HepG2 (cell line): Measurements from ENCODE around the gene BCL2L2. TPM values are rescaled to one million over a fixed set of nuclear protein-coding genes. Genes with fewer than 3 reads are reported as not detected.

Source experiments
- ATRX ChIP-seq: sonication (generic); formaldehyde crosslinking; IDR thresholded peaks from 2 replicates; pipeline ENCODE4 v1.4.0; 2020; ENCODE audit warnings: missing genetic modification reagents, borderline replicate concordance
- ETS1 ChIP-seq: sonication (generic); formaldehyde crosslinking; IDR thresholded peaks from 2 replicates; pipeline ENCODE4 v1.4.0; 2020; ENCODE audit warnings: missing genetic modification reagents
- HDAC2 ChIP-seq: sonication (generic); formaldehyde crosslinking; IDR thresholded peaks from 2 replicates; pipeline ENCODE4 v1.4.0; 2020; ENCODE audit warnings: missing genetic modification reagents
- HHEX ChIP-seq: IDR thresholded peaks from 2 replicates; pipeline ENCODE4 v1.6.1; 2016; ENCODE audit warnings: control low read depth
- HNF1B ChIP-seq: sonication (generic); formaldehyde crosslinking; IDR thresholded peaks from 2 replicates; pipeline ENCODE4 v1.5.1; 2020; ENCODE audit warnings: mild to moderate bottlenecking, moderate library complexity, missing genetic modification reagents
- NR2F2 ChIP-seq: IDR thresholded peaks from 2 replicates; pipeline ENCODE4 v1.6.1; 2012; ENCODE audit warnings: low read depth, inconsistent platforms, borderline replicate concordance
- PCBP2 ChIP-seq: fragments of 200-400 bp; formaldehyde crosslinking; optimal IDR thresholded peaks from 2 replicates; pipeline ENCODE3; 2018; ENCODE audit warnings: low read length, low read depth; ENCODE audit not compliant: poor library complexity, severe bottlenecking
- PRMT3 ChIP-seq: sonication (generic); formaldehyde crosslinking; IDR thresholded peaks from 2 replicates; pipeline ENCODE4 v1.8.1; 2022; ENCODE audit warnings: low read depth, mild to moderate bottlenecking, moderate library complexity, missing genetic modification reagents, borderline replicate concordance
- RCOR2 ChIP-seq: IDR thresholded peaks from 2 replicates; pipeline ENCODE4 v1.6.1; 2016; ENCODE audit warnings: missing biosample characterization, missing genetic modification reagents
- SKIL ChIP-seq: sonication (generic); formaldehyde crosslinking; IDR thresholded peaks from 2 replicates; pipeline ENCODE4 v1.8.0; 2022; ENCODE audit warnings: missing genetic modification reagents, mild to moderate bottlenecking, moderate library complexity, borderline replicate concordance
- TEAD3 ChIP-seq: optimal IDR thresholded peaks from 2 replicates; pipeline ENCODE3; 2016; ENCODE audit warnings: borderline replicate concordance
- TMF1 ChIP-seq: sonication (generic); formaldehyde crosslinking; IDR thresholded peaks from 2 replicates; pipeline ENCODE4 v1.8.1; 2022; ENCODE audit warnings: low read depth, missing genetic modification reagents
- ZFYVE20 ChIP-seq: sonication (generic); formaldehyde crosslinking; IDR thresholded peaks from 2 replicates; pipeline ENCODE4 v1.8.0; 2023; ENCODE audit warnings: low read depth, mild to moderate bottlenecking, moderate library complexity, missing genetic modification reagents, borderline replicate concordance
- ZMYM2 ChIP-seq: sonication (generic); formaldehyde crosslinking; IDR thresholded peaks from 2 replicates; pipeline ENCODE4 v1.8.0; 2022; ENCODE audit warnings: mild to moderate bottlenecking, missing genetic modification reagents
- ZNF251 ChIP-seq: sonication (generic); formaldehyde crosslinking; IDR thresholded peaks from 2 replicates; pipeline ENCODE4 v1.9.0; 2021; ENCODE audit warnings: mild to moderate bottlenecking, missing genetic modification reagents
- ZNF337 ChIP-seq: sonication (generic); formaldehyde crosslinking; IDR thresholded peaks from 2 replicates; pipeline ENCODE4 v1.5.1; 2020; ENCODE audit warnings: missing genetic modification reagents, low read depth, mild to moderate bottlenecking, borderline replicate concordance
- ZNF34 ChIP-seq: sonication (generic); formaldehyde crosslinking; IDR thresholded peaks from 2 replicates; pipeline ENCODE4 v1.4.0; 2020; ENCODE audit warnings: mild to moderate bottlenecking, missing genetic modification reagents, borderline replicate concordance
- ZNF350 ChIP-seq: sonication (generic); formaldehyde crosslinking; IDR thresholded peaks from 2 replicates; pipeline ENCODE4 v1.4.0; 2020; ENCODE audit warnings: mild to moderate bottlenecking, low read depth, missing genetic modification reagents, borderline replicate concordance
- ZNF383 ChIP-seq: sonication (generic); formaldehyde crosslinking; IDR thresholded peaks from 2 replicates; pipeline ENCODE4 v1.4.0; 2020; ENCODE audit warnings: missing genetic modification reagents, mild to moderate bottlenecking, borderline replicate concordance
- ZNF841 ChIP-seq: sonication (generic); formaldehyde crosslinking; IDR thresholded peaks from 2 replicates; pipeline ENCODE4 v1.8.1; 2023; ENCODE audit warnings: missing genetic modification reagents, borderline replicate concordance
- polyA plus RNA-seq, 8 experiments: library from polyadenylated mRNA; depleted of rRNA in 3 of 8; stranded (reverse) in 7 of 8; unstranded in 1 of 8; fragments of >200 nt; fragmentation: Illumina TruSeq in 4 of 8; extraction: Trizol in 4 of 8; gene quantifications; 2 replicates each; pipeline versions ENCODE4 v1.2.1 to v1.2.3, GENCODE V29; 2011 to 2016; ENCODE audit warnings: low read depth in 4 of 8, missing spikeins in 1 of 8, mixed read lengths in 1 of 8; ENCODE audit not compliant: insufficient read depth in 1 of 8
- total RNA-seq, 5 experiments: library from RNA; depleted of rRNA; stranded (reverse); fragments of >200 nt; fragmentation: Illumina TruSeq; extraction: Trizol; gene quantifications; 2 replicates each; pipeline ENCODE4 v1.2.3, GENCODE V29; 2016; ENCODE audit warnings: low read depth in 1 of 5
- TF ChIP-seq, protein P1 (sequence below): IDR thresholded peaks from 2 replicates; pipeline ENCODE4 v1.6.1; 2016; ENCODE audit warnings: missing compliant biosample characterization, missing genetic modification reagents, borderline replicate concordance
- TF ChIP-seq, protein P2 (sequence below): sonication (generic); formaldehyde crosslinking; IDR thresholded peaks from 2 replicates; pipeline ENCODE4 v1.8.1; 2022; ENCODE audit warnings: mild to moderate bottlenecking, missing genetic modification reagents

BCL2L2 gene
- total and polyA plus RNA-seq, 2 of the 13 experiments (the other 11 are each of a cell fraction or from before 2014, with no cell fraction given) = 28.1 to 49.8 TPM

DNA sequence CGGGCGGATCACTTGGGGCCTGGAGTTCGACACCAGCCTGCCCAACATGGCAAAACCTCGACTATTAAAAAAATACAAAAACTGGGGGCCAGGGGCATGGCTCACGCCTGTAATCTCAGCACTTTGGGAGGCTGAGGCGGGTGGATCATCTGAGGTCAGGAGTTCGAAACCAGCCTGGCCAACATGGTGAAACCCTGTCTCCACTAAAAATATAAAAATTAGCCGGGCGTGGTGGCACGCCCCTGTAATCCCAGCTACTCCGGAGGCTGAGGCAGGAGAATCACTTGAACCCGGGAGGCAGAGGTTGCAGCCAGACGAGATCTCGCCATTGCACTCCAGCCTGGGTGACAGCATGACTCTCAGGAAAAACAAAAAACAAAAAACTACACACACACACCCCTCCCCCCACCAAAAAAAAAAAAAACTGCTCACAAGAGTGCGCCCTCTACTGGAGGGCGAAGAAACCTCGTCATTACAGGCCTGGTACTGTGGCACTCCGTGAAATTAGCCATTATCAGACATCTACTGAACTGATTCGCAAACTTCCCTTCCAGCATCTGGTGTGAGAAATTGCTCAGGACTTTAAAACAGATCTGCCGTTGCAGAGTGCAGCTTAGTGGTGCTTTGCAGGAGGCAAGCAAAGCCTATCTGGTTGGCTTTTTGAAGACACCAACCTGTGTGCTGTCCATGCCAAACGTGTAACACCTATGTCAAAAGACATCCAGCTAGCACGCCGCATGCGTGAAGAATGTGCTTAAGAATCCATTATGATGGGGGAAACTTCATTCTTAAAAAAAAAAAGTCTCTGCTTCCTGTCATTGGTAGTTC lies 11.7 kb upstream of the BCL2L2 start (continued):
- TF ChIP-seq HNF1B (CRISPR knock-in tag) = no peak
- no peak; the same call in 1 of the 2 replicates for TF ChIP-seq ZNF350
- no peak for TF ChIP-seq SKIL (CRISPR knock-in tag)
- TF ChIP-seq PCBP2 = no peak
- no peak for TF ChIP-seq TMF1 (CRISPR knock-in tag)
- peak; percentile 60 for TF ChIP-seq ZNF841 (CRISPR knock-in tag)
- no peak for TF ChIP-seq ZNF383
- TF ChIP-seq ZFYVE20 (CRISPR knock-in tag) = no peak
- TF ChIP-seq HDAC2 = no peak
- no peak for TF ChIP-seq HHEX
- TF ChIP-seq, protein P1, sequence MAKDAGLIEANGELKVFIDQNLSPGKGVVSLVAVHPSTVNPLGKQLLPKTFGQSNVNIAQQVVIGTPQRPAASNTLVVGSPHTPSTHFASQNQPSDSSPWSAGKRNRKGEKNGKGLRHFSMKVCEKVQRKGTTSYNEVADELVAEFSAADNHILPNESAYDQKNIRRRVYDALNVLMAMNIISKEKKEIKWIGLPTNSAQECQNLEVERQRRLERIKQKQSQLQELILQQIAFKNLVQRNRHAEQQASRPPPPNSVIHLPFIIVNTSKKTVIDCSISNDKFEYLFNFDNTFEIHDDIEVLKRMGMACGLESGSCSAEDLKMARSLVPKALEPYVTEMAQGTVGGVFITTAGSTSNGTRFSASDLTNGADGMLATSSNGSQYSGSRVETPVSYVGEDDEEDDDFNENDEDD (CRISPR knock-in tag) = no peak
- TF ChIP-seq ATRX = no peak
- no peak for TF ChIP-seq ZNF337
- no peak for TF ChIP-seq PRMT3 (CRISPR knock-in tag)
- TF ChIP-seq ZNF34 (CRISPR knock-in tag) = 0 out of 2 replicates have a peak, but pooled peaks have one; percentile 20
- TF ChIP-seq NR2F2 = no peak
- TF ChIP-seq ETS1 (CRISPR knock-in tag) = no peak
- peak; percentile 60 for TF ChIP-seq TEAD3 (CRISPR knock-in tag)
- TF ChIP-seq ZMYM2 = 0 out of 2 replicates have a peak, but pooled peaks have one; percentile 65
- no peak for TF ChIP-seq ZNF251
- no peak for TF ChIP-seq RCOR2 (CRISPR knock-in tag)
- TF ChIP-seq, protein P2, sequence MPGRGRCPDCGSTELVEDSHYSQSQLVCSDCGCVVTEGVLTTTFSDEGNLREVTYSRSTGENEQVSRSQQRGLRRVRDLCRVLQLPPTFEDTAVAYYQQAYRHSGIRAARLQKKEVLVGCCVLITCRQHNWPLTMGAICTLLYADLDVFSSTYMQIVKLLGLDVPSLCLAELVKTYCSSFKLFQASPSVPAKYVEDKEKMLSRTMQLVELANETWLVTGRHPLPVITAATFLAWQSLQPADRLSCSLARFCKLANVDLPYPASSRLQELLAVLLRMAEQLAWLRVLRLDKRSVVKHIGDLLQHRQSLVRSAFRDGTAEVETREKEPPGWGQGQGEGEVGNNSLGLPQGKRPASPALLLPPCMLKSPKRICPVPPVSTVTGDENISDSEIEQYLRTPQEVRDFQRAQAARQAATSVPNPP (CRISPR knock-in tag) = no peak
